HEK293 (cell line): Measurements from ENCODE around the gene ZNF587.
"Not testable (repeated sequence)": the region's sequence is repeated elsewhere in the genome, so short reads cannot be mapped to it uniquely, and the experiment has no call there.

ENCODE experiments used
- AEBP2 ChIP-seq: fragments of 450-650 bp; formaldehyde crosslinking; IDR thresholded peaks from 2 replicates; pipeline ENCODE4 v1.5.1; 2016; ENCODE audit warnings: missing biosample characterization, missing genetic modification characterization, borderline replicate concordance
- YY1 ChIP-seq: fragments of 450-650 bp; formaldehyde crosslinking; IDR thresholded peaks from 2 replicates; pipeline ENCODE4 v1.5.1; 2018; ENCODE audit warnings: missing biosample characterization, missing genetic modification characterization
- ZBTB26 ChIP-seq: fragments of 450-650 bp; formaldehyde crosslinking; optimal IDR thresholded peaks from 2 replicates; pipeline ENCODE3; 2016; ENCODE audit warnings: missing biosample characterization, mild to moderate bottlenecking, missing genetic modification characterization
- ZBTB49 ChIP-seq: fragments of 450-650 bp; formaldehyde crosslinking; IDR thresholded peaks from 2 replicates; pipeline ENCODE4 v1.5.1; 2016; ENCODE audit warnings: missing biosample characterization, missing genetic modification characterization, low read depth
- ZNF302 ChIP-seq: fragments of 450-650 bp; formaldehyde crosslinking; IDR thresholded peaks from 2 replicates; pipeline ENCODE4 v1.5.1; 2016; ENCODE audit warnings: missing biosample characterization, missing genetic modification characterization, low read depth
- ZNF561 ChIP-seq: fragments of 450-650 bp; IDR thresholded peaks from 2 replicates; pipeline ENCODE4 v1.5.1; 2018; ENCODE audit warnings: missing biosample characterization, missing genetic modification characterization, borderline replicate concordance
- TF ChIP-seq, protein P1 (sequence below): fragments of 450-650 bp; formaldehyde crosslinking; IDR thresholded peaks from 2 replicates; pipeline ENCODE4 v1.5.1; 2016; ENCODE audit warnings: missing biosample characterization, missing genetic modification characterization
- TF ChIP-seq, protein P2 (sequence below): fragments of 450-650 bp; formaldehyde crosslinking; IDR thresholded peaks from 2 replicates; pipeline ENCODE4 v1.5.1; 2016; ENCODE audit warnings: missing biosample characterization, missing genetic modification characterization, borderline replicate concordance

GRCh38 chr19:57849666-57850473 lies at the start of gene ZNF587:
- not testable (repeated sequence) for TF ChIP-seq ZBTB49 (tag by site-specific recombination); AEBP2; YY1; ZNF561 (tag by site-specific recombination); ZNF302 (tag by site-specific recombination)
- TF ChIP-seq, protein P1, sequence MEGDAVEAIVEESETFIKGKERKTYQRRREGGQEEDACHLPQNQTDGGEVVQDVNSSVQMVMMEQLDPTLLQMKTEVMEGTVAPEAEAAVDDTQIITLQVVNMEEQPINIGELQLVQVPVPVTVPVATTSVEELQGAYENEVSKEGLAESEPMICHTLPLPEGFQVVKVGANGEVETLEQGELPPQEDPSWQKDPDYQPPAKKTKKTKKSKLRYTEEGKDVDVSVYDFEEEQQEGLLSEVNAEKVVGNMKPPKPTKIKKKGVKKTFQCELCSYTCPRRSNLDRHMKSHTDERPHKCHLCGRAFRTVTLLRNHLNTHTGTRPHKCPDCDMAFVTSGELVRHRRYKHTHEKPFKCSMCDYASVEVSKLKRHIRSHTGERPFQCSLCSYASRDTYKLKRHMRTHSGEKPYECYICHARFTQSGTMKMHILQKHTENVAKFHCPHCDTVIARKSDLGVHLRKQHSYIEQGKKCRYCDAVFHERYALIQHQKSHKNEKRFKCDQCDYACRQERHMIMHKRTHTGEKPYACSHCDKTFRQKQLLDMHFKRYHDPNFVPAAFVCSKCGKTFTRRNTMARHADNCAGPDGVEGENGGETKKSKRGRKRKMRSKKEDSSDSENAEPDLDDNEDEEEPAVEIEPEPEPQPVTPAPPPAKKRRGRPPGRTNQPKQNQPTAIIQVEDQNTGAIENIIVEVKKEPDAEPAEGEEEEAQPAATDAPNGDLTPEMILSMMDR, result not testable (repeated sequence)
- TF ChIP-seq, protein P2, sequence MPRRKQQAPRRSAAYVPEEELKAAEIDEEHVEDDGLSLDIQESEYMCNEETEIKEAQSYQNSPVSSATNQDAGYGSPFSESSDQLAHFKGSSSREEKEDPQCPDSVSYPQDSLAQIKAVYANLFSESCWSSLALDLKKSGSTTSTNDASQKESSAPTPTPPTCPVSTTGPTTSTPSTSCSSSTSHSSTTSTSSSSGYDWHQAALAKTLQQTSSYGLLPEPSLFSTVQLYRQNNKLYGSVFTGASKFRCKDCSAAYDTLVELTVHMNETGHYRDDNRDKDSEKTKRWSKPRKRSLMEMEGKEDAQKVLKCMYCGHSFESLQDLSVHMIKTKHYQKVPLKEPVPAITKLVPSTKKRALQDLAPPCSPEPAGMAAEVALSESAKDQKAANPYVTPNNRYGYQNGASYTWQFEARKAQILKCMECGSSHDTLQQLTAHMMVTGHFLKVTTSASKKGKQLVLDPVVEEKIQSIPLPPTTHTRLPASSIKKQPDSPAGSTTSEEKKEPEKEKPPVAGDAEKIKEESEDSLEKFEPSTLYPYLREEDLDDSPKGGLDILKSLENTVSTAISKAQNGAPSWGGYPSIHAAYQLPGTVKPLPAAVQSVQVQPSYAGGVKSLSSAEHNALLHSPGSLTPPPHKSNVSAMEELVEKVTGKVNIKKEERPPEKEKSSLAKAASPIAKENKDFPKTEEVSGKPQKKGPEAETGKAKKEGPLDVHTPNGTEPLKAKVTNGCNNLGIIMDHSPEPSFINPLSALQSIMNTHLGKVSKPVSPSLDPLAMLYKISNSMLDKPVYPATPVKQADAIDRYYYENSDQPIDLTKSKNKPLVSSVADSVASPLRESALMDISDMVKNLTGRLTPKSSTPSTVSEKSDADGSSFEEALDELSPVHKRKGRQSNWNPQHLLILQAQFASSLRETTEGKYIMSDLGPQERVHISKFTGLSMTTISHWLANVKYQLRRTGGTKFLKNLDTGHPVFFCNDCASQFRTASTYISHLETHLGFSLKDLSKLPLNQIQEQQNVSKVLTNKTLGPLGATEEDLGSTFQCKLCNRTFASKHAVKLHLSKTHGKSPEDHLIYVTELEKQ (tag by site-specific recombination), result not testable (repeated sequence)
- TF ChIP-seq ZBTB26 (tag by site-specific recombination), result peak; percentile 28
